HG03108 (cell line): Measurements from ENCODE around the gene COA3.

Experiments used
- ATAC-seq: cut with Tn5 transposase; IDR thresholded peaks from one replicate; pipeline ENCODE4 v1.9.1; 2021; ENCODE audit warnings: moderate library complexity; ENCODE audit not compliant: unreplicated experiment

Gene COA3

GRCh38 chr17:42754782-42755181, 43.7 kb downstream of the COA3 start:
- ATAC-seq: no peak

DNA sequence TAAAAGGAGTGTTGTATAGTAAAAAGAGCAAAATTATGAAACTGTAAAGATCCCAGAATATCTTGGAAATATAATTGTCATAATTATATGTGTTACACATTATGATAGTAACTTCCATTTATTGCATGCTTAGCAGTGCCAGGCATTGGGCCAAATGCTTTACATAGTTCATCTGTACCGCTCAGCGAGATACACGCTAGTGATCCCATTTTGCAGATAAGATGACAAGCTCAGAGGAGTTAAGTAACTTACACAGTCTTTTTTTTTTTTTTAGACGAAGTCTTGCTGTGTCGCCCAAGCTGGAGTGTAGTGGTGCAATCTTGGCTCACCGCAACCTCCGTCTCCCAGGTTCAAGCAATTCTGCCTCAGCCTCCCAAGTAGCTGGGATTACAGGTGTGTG, 46.9 kb downstream of the COA3 start:
- ATAC-seq: no peak

DNA sequence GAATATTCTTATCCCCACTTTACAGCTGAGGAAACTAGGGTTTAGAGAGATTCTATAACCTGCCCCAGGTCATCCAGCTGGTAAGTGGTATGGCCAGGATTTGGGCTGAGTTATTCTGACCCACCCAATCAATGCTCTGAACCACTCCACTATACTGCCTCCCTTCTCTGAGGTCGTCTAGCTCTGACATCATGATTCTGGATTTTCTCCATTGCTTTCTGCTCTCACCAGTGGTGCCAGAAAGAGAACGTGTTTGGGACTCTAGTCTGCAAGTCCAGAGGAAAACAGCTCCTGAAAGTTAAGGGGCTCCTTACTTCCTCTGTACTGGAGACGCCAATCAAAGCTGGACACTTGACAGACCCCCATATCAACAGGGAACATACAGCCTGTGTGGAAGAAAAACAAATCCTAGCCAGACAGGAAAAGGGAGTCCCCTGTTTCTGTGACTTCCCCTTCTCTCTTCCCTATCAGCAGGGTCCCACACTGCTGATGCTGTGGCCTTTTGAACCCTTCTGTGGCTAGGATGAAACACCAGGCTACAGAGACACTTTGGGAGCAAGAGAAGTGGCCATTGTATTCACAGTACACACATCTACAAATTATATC, 47.7 kb downstream of the COA3 start:
- ATAC-seq: no peak

DNA sequence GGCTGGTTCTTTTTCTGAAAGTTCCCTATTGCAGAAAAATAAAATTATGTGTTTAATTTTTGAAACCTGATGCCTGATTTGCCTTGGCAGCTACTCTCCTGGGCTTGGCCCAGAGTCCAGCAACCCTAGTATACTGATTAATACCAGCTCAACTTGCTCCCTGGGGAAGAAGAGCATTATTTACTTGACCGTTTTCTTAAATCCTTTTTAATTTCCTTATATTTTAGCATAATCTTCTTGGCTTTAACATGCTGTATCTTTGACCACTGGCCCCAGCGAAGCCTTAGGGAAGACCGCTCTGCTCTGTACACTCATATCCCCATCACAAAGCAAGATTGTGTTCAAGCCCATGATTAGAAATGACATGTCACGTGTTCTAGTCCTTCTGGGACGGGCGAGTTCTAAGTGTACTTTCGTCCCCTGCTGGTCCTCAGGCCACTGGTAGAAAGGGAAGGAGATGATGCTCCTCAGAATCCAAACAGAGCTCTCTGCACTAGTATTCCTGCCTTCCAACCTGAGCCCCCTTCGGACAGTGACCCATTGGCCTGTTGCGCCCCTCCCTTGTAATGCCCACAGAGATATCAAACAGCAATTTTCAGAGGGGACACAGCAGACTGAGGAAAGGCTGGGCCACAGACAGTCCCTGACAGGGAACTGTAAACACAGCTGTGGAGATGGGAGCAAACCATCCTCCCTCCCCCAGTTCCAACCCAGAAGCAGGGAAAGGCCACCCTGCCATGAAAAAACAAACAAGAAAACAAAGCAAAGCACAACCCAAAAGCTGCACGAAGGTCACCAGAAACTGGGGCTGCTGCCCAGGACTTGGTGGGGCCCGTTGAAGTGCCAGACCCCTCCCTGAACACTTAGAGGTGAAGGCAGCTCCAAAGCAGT, 49.4 kb downstream of the COA3 start:
- ATAC-seq: no peak

DNA sequence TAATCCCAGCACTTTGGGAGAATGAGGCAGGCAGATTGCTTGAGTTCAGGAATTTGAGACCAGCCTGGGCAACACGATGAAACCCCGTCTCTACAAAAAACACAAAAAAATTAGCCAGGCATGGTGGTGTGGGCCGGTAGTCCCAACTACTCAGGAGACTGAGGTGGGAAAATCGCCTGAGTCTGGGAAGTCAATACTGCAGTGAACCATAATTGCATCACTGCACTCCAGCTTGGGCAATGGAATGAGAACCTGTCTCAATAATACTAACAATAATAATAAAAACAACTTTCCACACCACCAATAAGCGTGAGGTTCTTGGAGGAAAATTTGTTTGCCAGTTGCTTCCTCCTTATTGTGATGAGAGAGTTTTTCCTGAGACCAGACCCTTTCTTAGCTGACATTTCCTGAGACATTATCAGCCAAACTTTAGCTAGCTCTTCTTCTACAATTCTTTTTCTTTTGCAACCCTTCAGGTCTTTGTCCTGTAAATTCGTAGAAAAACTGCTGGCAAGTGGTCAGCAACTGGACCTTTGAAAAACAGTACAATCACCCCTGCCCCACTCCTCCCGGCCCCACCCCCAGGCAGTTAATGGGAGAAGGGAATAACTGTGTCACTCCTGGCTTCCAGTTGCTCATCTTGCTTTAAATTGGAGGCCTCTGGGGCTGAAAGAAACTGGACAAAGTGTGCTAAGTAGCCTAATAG, 50.1 kb downstream of the COA3 start:
- ATAC-seq: no peak
